ENCODE data around the gene ITPR2.

DNA sequence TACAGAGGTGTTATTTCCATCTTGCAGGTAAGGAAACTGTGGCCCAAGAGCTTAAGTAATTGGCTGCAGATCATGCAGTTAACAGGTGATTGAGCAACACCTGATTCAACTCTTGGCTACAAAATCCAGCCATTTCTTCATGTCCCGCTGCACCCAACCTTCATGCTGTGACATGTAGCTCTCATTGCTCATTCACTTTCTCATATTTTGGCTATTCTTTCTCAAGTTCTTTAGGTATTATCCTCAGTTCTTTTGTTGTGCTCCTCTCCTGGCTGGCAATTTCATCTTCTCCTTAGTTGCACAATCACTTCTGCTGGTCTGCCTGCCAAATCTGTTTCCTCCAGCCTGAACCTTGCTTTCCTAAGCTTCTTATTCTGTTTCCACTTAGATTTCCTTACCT is 336.8 kb downstream of the ITPR2 start:
- TF ChIP-seq, protein P1, sequence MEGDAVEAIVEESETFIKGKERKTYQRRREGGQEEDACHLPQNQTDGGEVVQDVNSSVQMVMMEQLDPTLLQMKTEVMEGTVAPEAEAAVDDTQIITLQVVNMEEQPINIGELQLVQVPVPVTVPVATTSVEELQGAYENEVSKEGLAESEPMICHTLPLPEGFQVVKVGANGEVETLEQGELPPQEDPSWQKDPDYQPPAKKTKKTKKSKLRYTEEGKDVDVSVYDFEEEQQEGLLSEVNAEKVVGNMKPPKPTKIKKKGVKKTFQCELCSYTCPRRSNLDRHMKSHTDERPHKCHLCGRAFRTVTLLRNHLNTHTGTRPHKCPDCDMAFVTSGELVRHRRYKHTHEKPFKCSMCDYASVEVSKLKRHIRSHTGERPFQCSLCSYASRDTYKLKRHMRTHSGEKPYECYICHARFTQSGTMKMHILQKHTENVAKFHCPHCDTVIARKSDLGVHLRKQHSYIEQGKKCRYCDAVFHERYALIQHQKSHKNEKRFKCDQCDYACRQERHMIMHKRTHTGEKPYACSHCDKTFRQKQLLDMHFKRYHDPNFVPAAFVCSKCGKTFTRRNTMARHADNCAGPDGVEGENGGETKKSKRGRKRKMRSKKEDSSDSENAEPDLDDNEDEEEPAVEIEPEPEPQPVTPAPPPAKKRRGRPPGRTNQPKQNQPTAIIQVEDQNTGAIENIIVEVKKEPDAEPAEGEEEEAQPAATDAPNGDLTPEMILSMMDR (conservative IDR thresholded peaks at IDR 0.05) = no peak
- TF ChIP-seq EZH2 (IDR thresholded peaks at IDR 0.05; ENCODE audit: low read depth) = no peak

Measured in PC-9 (cell line).